ENCODE data around the gene NLRP6. TPM values are rescaled to one million over a fixed set of nuclear protein-coding genes. Genes with fewer than 3 reads are reported as not detected.

NLRP6 gene
- total RNA-seq, 1 donor from 2014 or later, result not detected

DNA sequence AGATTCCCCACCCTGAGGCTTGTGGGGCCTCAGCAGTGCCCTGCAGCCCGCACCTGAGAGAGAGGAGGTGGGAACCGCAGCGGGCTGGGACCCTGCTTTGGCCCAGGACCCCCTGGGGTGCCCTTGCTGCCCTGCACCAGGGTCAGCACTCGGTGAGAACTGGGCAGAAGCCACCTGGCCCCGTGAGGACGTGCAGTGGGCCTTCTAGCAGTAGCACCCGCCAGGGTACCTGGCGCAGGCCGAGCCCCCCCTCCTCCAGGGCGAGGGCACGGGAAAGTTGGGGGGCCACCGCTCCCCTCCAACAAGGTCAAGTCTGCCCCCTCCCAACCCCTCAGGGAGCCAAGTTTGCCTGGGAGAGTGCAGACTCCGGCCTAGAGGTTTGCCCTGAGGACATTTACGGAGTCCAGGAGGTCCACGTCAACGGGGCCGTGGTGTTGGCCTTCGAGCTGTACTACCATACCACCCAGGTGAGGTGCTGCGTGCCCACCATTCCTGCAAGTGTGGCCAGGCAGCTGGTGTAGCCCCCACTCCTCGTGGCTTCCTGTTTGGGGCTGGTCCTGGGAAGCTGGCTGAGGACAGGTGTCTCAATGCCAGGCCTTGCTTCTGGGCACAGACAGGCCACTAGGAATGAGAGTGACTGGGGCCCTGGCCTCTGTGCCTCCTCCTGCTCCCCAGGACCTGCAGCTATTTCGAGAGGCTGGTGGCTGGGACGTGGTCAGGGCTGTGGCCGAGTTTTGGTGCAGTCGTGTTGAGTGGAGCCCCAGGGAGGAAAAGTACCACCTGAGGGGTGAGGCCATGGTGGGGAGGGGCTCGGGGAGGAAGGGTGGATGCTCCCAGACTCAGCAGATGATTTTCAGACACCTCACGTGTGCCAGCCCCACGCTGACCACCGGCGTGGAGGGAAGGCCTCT is 14.3 kb downstream of the NLRP6 start:
- DNase-seq (ENCODE audit: extremely low read depth, low read depth, low spot score), result no peak

DNA sequence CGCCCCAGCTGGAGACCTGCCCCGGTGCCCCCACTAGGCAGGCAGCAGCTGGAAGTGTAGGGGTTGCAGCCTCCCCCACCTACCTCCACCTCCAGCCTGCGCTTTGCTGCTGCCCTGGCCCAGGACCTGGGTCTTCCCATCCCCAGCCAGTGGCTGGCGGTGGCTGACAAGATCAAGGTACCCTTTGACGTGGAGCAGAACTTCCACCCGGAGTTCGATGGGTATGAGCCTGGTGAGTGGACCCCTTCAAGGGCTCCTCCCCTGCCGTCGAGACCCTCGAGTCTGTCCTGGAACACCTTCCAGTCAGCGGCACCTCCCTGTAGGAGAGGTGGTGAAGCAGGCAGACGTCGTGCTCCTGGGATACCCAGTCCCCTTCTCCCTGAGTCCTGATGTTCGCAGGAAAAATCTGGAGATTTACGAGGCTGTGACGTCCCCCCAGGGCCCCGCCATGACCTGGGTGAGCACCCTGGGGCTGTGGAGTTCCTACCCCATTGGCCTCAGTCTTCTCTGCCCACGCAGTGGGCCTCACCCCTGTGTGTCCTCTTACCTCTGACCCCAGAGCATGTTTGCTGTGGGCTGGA is 15.2 kb downstream of the NLRP6 start:
- no peak for DNase-seq (ENCODE audit: extremely low read depth, low read depth, low spot score)

DNA sequence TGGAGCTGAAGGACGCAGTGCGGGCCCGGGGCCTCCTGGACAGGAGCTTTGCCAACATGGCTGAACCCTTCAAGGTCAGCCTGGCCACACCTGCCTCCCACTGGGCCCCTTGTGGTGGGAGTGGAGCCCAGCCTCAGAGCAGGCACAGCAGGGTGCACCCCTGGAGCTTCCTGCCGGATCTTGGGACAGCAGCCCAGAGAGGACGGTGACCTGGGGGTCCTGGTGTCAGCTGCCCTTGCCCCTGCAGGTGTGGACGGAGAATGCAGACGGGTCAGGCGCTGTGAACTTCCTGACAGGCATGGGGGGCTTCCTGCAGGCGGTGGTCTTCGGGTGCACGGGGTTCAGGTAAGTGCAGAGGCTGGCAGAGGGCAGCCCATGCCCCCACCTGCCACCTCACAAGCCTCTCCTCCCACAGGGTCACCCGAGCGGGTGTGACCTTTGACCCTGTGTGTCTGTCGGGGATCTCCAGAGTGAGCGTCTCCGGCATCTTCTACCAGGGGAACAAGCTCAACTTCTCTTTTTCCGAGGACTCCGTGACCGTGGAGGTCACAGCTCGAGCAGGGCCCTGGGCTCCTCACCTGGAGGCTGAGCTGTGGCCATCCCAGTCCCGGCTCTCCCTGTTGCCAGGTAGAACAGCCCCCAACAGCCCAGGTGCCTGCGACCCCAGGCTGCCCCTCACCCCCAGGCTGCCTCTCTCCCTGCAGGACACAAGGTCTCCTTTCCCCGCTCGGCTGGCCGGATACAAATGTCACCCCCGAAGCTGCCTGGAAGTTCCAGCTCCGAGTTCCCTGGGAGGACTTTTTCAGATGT is 15.8 kb downstream of the NLRP6 start:
- DNase-seq (ENCODE audit: extremely low read depth, low read depth, low spot score), result no peak

DNA sequence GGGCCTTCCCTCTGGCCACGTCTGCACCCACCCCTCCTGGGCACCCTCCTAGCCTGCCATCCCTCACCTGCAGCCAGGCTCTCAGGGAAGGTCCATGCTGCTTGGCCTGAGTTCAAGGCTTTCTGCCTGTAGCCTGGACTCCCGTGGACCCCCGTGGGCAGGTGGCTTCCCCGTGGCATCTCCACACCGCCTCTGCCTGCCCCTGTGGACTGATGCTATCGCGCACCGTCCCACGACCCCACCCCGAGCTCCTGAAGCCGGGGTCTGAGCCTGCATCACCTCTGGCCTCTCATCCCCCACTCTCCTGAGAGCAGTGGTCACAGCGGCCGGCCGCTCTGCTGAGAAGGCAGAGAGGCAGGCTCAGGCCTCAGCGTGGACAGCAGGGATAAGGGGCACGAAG is 16.6 kb downstream of the NLRP6 start:
- no peak for DNase-seq (ENCODE audit: extremely low read depth, low read depth, low spot score)

DNA sequence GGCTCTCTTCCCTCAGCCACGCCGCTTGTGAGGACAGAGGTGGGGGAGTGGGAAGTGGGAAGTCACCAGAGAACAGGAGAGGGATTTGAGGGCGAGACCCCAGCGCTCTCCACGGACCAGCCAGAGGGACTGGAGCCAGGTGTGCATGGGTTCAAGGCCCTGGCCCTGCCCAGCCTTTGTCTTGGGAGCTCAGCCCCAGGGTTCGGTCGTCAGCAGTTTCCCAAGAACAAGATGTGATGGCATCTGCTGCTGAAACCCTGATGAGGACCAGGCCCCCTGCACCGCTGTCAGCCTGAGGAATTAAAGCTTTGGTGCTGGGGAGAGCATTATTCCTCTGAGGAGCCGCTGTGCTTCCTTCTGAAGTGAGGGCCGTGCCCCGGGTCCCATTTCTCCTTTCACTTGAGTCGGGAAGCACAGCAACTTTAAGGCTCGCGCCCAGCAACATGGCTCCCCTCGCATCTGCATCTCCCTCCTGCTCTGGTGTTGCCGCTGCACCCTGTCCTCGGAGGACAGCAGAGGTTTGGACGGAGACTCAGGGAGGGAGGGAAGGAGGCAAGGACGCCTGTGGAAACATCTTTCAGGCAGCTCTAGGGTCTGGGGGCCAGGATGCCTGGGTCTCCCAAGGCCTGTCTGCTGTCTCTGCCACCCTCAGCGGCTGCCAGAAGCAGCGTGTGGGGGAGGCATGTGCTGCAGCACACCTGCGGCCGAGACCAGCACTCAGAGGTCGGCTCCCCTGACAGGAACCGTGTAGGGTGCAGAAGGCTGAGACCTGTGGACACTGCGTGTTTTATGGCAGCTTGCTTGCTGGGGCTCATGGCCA is 17.4 kb downstream of the NLRP6 start:
- DNase-seq (ENCODE audit: extremely low read depth, low read depth, low spot score), result no peak

DNA sequence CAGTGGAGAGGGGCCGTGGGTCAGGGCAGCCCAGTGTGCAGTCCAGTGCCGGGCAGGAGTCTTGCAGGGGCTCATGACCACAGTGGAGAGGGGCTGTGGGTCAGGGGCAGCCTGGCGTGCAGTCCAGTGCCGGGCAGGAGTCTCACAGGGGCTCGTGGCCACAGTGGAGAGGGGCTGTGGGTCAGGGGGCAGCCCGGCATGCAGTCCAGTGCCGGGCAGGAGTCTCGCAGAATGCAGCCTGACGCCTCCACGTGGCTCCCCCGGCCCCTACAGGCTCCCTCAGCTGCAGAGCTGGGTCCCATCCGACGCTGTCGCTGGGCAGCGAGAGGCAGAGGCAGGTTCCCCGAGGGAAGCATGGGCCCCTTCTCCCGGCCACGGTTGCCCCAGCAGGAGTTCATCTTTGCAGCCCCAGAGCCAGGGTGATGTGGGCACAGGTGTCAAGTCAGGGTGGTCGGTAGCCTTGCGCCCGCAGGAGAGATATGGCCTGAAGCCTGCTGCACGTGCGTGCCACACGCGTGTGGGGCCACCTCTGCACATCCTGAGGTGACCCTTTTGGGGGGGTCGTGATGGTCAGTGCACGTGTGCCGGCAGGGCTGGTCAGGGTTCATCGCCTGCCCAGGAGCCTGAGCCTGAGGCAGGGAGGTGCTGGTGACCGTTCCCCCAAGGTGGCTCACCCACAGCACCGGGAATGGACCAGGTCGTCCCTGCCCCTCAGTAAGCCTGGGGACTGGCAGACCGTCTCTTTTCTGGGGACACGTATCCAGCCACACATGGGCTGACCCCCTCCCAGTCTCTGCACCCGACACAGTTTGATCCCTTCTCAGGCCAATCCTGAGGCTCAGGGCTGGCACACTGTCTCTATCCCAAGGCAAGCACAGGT is 18.2 kb downstream of the NLRP6 start:
- no peak for DNase-seq (ENCODE audit: extremely low read depth, low read depth, low spot score)

DNA sequence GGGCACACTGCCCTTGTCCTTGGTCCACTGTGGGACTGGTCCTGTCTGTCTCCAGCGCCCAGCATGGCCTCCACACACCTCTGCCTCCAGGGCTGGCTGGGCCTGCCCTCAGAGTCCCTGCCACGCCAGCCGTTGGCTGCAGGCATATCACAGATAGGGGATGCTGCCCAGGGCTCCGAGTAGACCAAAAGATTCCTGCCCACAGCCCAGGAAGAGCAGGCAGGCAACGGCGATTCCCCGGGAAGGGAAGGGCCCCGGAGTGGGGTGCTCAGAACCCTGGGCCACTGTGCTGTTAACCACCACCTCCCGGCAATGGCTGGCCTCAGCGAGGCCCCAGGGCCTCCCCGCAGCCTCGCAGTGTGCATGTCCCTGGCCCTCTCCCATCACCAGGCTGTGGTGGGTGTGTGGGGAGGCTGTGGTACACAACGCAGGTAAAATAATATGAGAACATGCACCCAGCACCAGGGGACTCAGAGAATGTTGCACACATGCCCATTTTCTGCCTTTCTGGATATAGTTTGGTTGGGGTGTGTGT is 18.9 kb downstream of the NLRP6 start:
- DNase-seq (ENCODE audit: extremely low read depth, low read depth, low spot score), result no peak

DNA sequence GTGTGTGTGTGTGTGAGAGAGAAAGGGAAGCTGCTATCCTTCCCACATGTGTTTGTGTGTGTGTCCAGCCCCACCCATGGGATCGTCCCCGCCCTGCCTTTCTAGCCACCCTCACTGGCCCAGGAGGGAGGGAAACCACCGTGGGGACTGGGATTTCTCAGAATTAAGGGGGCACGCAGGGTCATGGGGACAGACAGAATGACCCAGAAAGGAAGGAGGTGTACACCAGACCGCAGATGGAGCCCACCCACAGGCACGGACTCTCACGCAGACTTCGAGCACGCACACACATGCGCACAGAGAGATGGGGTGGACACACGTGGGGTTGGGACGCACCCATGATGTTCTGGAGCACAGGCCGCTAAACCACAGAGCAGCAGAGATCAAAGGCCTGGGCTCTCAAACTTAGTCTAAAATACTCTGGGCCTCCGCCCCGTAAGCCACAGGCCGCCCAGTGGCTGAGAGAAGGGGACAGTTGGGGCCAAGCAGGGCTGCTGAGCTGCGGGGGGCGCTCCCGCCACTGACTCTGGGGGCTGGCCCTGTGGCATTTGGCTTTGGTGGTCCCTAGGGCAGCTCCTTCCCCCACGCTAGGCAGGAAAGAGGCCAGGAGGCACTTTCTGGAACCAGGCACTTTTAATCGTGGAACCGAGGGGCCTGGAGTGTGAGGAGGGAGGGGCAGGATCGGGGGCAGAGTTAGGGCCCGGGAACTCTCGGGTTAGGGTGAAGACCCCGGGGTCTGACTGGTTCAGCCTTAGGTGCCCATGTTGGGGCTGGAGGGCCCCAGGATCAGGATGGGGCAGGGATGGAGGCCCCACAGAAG is 19.6 kb downstream of the NLRP6 start:
- DNase-seq (ENCODE audit: extremely low read depth, low read depth, low spot score), result no peak

DNA sequence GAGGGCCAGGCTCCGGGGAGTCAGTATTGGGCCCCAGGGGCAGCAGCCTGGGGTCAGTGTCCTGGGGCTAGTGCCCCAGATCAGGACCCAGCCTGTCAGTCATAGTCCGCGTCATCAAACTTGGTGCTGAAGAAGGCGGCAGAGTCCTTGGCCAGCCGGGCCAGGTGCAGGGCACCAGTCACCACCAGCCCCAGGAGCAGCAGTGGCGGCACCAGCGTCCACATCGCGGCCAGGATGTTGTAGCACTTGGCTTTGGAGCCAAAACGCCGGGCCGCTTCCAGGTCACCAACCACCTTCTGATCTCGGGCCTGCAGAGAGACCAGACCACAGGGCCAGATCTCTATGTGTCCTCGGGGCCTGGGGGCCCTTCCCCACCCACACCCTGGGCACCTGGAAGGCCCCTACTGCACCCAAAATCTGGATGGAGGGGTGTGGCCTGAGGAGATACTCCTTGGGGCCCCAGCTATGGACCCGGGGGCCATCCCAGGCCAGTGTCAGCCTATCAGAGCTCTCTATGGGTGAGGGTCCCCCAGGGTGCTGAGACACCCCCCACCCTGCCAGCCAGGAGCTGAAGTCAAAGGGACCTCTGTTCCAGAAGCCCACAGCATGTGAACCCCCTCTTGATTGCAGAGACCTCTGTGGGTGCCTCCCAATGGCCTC is 20.3 kb downstream of the NLRP6 start:
- no peak for DNase-seq (ENCODE audit: extremely low read depth, low read depth, low spot score)

DNA sequence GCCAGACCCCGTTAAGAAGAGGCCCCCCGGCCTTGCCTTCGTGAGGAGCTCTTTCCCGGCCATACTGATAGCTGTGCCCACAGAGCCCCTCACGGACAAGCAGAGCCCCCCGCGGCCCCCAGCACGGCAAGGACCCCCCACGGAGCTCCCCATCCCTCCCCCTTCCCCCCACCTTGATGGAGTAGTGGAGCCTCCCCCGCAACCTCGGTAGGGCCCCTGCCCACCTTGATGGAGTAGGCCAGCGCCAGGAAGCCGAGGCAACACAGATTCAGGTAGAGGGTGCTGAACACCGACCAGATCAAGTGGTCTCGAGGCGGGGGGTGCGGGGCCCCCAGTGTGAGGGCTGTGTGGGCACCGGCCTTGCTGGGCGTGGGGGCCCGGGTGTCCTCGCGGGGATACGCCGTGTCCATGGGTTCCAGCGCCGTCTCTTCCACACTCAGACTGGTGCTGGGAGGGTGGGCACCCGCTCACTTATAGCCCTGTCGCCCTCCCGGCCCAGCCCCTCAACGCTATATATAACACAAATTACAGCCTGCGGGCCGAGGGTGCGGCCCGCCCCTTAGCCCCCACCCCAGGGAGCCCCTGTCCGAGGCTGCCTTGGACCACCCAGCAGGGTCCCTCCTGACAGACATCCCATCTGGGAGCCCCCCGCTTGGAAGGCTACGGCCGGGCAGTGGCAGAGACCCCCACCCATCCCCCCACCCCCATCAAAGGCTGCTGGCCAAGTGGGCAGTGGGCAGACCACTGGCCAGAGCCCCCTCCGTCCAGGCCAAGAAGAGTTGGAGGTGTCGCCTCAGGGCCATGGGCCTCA is 21.1 kb downstream of the NLRP6 start, which contains the start of gene IFITM5:
Gene IFITM5 (minus strand): TSS at position 446 of the 811 bp plus-strand sequence. CDS start 36 bp downstream, at position 410.
- DNase-seq (ENCODE audit: extremely low read depth, low read depth, low spot score), result no peak

DNA sequence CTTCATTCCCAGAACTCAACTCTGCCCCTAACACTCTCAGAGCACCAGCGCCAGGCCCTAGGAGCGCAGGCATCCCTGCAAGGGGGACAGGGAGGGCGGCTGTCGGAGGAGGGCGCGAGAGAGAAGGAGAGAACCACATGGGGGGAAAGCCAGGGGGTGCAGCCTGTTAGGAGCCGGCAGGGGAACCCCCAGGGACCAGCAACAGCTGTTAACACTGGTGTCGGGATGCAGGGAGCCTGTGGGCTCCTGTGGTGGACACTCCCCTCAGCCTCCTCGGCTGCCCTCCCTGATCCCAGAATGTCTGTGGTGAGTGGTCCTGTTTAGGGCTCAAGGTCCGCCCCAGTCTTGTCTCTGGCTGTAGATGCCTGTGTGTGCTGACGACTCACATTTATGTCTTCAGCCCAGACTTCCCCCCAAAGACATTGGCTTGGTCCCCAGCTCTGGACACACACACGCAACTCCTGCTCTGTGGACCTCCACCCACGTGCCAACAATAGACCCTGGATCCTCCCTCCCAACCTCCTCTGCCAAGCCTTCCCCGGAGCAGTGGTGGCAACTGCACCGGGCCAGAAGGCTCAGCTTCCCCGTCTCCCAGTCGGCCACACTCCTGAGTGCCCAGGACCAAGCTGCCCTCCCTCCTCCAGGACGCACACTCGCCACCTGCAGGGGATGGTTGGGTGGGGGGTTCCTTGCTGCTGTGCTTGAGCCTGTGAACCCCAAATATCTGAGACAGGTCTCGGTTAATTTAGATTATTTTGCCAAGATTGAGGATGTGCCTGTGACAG is 21.9 kb downstream of the NLRP6 start:
- no peak for DNase-seq (ENCODE audit: extremely low read depth, low read depth, low spot score)

DNA sequence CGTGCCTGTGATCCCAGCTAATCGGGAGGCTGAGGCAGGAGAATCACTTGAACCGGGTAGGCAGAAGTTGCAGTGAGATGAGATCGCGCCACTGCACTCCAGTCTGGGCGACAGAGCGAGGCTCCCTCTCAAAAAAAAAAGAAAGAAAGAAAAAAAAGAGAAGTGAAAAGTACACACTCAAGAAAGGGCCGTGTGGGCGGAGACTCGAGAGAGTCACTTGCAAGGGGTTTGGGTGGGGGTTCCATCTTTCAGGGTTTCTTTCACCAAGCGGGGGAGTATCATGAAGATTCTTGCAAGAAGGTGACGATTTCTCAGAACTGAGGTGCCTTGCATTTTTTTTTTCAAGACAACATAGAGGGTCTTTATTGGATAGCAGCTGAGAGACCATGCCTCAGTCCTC is 25.2 kb downstream of the NLRP6 start:
- no peak for DNase-seq (ENCODE audit: extremely low read depth, low read depth, low spot score)

DNA sequence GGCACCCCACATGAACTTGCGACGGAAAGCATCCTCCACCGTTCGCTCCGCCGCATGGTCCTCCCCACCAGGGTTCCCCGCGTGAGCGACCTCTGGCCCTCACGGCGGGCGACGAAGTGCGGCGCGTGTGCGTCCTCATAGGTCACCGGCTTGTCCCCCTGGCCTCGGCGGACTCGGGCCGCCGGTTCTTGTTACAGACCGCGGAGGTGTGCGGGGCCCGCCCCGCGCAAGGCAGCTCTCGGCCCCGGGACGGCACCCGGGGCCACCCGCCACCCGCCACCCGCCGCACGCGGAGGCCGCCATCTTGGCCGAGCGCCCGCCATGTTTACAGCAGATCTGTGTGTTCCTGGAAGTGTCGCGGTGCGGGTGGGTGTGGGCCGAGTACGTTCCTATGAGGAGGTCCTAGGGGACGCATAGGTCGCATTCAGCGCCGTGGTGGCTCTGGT is 25.9 kb downstream of the NLRP6 start:
- DNase-seq (ENCODE audit: extremely low read depth, low read depth, low spot score), result no peak

DNA sequence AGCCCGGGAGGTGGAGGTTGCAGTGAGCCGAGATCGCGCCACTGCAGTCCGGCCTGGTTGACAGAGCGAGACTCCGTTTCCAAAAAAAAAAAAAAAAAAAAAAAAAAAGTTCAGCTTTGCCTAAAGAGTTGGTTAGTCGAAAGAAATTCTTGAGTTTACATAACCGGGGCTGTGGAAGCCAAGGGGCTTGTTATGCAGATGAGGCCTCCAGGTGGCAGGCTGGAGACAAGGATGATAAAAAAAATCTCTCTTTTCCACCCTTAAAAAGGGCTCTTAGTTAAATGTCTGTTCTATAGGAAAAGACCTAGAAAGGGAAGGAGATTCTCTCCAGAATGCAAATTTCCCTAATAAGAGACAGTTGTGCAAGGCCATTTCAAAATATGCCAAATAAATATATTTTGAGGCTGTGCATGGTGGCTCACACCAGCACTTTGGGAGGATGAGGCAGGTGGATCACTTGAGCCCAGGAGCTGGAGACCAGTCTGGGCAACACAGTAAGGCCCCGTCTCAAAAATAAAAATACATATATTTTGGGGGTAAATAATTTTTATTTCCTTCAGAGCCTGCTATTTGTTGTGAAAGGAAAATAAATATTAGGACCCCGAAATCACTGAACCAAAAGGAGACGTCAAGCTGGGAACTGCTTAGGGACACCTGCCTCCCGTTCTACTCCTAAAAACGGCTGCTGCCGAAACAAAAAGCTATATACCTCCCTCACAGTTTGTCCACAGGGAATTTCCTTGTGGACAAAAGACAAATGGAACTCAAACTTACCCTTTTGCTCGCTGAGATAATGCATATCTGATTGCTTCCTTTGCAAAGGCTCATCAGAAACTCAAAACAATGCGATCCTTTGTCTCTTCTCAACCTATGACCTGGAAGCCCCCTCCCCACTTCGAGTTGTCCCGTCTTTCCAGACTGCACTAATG is 27.0 kb downstream of the NLRP6 start:
- no peak for DNase-seq (ENCODE audit: extremely low read depth, low read depth, low spot score)

DNA sequence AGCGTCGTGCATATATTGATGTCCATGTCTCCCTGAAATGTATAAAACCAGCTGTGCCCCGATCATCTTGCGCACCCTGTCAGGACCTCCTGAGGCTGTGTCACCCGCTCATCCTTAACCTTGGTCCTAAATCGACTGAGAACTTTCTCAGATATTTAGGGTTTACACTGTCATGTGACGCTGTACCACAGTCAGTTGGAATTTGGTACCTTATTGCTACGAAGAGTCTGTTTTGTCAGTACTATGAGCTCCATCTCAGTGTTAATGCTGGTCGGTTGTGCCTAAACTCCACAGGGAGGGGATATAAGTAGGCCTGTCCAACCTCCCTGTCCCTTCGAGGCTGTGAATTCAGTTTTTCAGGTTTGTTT is 27.6 kb downstream of the NLRP6 start:
- DNase-seq (ENCODE audit: extremely low read depth, low read depth, low spot score), result no peak

Data from glomerular endothelial cell (primary cell).